HL-60 (cell line): ENCODE results near the gene C10orf88.

Source experiments
- DNase-seq, 2 experiments: peaks; one replicate each; pipeline ENCODE4 v3.0.0-alpha.2; 2010 to 2020; ENCODE audit warnings: low read depth in 1 of 2, low spot score in 1 of 2
- H3K27ac ChIP-seq: fragments of 250-450 bp; sonication (Bioruptor Pico); replicated peaks from 2 replicates; pipeline ENCODE4 v1.5.1; 2020; ENCODE audit warnings: mild to moderate bottlenecking, moderate library complexity
- H3K27me3 ChIP-seq: fragments of 250-450 bp; sonication (Bioruptor Pico); 2 replicates; pipeline ENCODE4 v1.5.1; 2021; ENCODE audit warnings: mild to moderate bottlenecking, moderate library complexity; ENCODE audit not compliant: insufficient read depth, poor library complexity, severe bottlenecking
- H3K4me3 ChIP-seq: replicated peaks from 2 replicates; pipeline ENCODE4 v1.5.1; 2011; ENCODE audit warnings: mild to moderate bottlenecking, control low read depth, low read length; ENCODE audit not compliant: insufficient read depth
- GABPA ChIP-seq: IDR thresholded peaks from 2 replicates; pipeline ENCODE4 v1.6.1; 2012; ENCODE audit warnings: low read depth
- POLR2AphosphoS5 ChIP-seq: IDR thresholded peaks from 2 replicates; pipeline ENCODE4 v1.6.1; 2012; ENCODE audit warnings: low read depth
- SPI1 ChIP-seq: IDR thresholded peaks from 2 replicates; pipeline ENCODE4 v1.6.1; 2012; ENCODE audit warnings: low read depth, mild to moderate bottlenecking, borderline replicate concordance
- TF ChIP-seq, protein P1 (sequence below): IDR thresholded peaks from 2 replicates; pipeline ENCODE4 v1.6.1; 2012; ENCODE audit warnings: low read depth; ENCODE audit not compliant: insufficient replicate concordance
- TF ChIP-seq, protein P2 (sequence below): IDR thresholded peaks from one replicate; pipeline ENCODE4 v1.5.1; 2011; ENCODE audit warnings: low read length, control low read depth, inconsistent platforms; ENCODE audit not compliant: insufficient read depth

The C10orf88 gene

DNA sequence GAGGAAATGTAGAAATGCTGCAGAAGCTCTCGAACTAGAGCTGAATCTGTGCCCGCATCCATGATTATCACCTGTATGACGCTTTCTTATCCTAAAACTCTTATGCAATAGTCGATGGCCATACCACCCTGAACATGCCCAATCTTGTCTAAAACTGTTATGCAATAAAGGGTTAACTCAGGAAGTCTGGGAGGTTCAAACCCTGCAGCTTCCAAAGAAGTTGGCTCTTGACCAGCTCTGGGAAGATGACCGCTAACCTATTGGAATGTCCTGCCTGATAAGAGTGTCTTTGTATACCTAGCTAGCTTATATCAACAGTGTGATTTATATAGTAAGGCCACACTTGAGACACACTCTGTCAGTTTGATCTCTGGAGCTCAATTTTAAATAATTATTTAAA lies 3.4 kb upstream of the C10orf88 start:
- Histone ChIP-seq H3K4me3 (no peak overlapping the region), H3K27ac (no peak overlapping the region), H3K27me3 (no peaks in the 10 kb centered on the region)
- TF ChIP-seq, protein P1, sequence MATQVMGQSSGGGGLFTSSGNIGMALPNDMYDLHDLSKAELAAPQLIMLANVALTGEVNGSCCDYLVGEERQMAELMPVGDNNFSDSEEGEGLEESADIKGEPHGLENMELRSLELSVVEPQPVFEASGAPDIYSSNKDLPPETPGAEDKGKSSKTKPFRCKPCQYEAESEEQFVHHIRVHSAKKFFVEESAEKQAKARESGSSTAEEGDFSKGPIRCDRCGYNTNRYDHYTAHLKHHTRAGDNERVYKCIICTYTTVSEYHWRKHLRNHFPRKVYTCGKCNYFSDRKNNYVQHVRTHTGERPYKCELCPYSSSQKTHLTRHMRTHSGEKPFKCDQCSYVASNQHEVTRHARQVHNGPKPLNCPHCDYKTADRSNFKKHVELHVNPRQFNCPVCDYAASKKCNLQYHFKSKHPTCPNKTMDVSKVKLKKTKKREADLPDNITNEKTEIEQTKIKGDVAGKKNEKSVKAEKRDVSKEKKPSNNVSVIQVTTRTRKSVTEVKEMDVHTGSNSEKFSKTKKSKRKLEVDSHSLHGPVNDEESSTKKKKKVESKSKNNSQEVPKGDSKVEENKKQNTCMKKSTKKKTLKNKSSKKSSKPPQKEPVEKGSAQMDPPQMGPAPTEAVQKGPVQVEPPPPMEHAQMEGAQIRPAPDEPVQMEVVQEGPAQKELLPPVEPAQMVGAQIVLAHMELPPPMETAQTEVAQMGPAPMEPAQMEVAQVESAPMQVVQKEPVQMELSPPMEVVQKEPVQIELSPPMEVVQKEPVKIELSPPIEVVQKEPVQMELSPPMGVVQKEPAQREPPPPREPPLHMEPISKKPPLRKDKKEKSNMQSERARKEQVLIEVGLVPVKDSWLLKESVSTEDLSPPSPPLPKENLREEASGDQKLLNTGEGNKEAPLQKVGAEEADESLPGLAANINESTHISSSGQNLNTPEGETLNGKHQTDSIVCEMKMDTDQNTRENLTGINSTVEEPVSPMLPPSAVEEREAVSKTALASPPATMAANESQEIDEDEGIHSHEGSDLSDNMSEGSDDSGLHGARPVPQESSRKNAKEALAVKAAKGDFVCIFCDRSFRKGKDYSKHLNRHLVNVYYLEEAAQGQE, result no peak
- TF ChIP-seq SPI1, result no peak
- no peak for DNase-seq

DNA sequence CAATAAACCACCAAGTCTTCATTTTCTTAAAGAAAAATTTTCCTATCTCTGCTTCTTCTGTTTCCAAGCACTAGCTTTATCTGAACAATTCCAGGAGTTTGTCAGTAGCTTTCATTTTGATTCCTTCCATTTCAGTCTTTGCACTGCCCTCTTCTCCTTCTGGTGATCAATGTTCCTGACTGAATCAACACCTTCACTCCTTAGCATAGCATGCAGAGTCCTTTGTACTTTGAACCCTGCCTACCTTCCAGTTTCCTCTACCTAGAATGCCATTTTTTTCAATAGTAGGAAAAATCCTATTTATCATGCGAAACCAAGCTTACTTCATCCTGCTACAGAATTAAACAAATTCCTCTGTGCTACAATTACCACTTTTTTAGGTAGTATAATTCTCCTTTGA lies 1.9 kb upstream of the C10orf88 start:
- no peak overlapping the region for H3K4me3 ChIP-seq
- no peak for DNase-seq
- no peak overlapping the region for H3K27ac ChIP-seq
- TF ChIP-seq, protein P2, sequence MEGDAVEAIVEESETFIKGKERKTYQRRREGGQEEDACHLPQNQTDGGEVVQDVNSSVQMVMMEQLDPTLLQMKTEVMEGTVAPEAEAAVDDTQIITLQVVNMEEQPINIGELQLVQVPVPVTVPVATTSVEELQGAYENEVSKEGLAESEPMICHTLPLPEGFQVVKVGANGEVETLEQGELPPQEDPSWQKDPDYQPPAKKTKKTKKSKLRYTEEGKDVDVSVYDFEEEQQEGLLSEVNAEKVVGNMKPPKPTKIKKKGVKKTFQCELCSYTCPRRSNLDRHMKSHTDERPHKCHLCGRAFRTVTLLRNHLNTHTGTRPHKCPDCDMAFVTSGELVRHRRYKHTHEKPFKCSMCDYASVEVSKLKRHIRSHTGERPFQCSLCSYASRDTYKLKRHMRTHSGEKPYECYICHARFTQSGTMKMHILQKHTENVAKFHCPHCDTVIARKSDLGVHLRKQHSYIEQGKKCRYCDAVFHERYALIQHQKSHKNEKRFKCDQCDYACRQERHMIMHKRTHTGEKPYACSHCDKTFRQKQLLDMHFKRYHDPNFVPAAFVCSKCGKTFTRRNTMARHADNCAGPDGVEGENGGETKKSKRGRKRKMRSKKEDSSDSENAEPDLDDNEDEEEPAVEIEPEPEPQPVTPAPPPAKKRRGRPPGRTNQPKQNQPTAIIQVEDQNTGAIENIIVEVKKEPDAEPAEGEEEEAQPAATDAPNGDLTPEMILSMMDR, result no peak
- TF ChIP-seq GABPA (no peak), POLR2AphosphoS5 (no peak), SPI1 (no peak)
- TF ChIP-seq, protein P1, result no peak
- H3K27me3 ChIP-seq, result no peaks in the 10 kb centered on the region

DNA sequence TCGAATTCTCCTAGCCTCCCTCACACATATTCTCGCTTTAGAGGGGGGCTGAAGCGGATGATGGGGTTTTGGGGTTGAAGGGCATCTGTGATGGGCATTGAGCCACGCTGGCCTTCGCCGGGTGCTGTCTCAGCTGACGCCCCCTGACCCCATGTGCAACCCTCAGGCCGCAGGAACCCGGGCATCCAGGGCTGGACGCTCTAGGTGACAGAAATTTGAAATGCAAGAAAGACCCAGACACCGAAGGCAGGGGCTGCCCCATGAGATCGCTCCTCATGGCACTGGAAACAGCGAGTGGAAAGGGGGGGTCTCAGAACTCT lies 664 bp upstream of the C10orf88 start:
- Histone ChIP-seq H3K27me3 (no peaks in the 10 kb centered on the region), H3K27ac (peak overlapping the region; percentile 56), H3K4me3 (no peak overlapping the region)
- TF ChIP-seq, protein P2, result no peak
- TF ChIP-seq POLR2AphosphoS5 (no peak), GABPA (no peak), SPI1 (no peak)
- TF ChIP-seq, protein P1, result no peak
- no peak for DNase-seq

DNA sequence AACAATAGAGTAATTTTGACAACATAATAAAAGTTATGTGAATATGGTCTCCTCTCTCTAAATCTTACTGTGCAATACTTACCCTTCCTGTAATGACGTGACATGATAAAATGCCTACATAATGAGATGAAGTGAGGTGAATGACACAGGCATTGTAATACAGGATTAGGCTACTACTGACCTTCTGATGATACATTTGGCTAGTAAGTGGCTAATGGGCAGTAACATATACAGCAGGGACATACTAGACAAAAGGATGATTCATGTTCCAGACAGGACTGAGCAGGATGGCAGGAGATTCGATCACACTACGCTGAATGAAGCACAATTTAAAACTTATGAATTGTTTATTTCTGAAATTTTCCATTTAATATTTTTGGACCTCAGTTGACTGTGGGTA lies 4.7 kb downstream of the C10orf88 start:
- H3K4me3 ChIP-seq, result no peak overlapping the region
- DNase-seq, result no peak
- no peaks in the 10 kb centered on the region for H3K27me3 ChIP-seq
- no peak overlapping the region for H3K27ac ChIP-seq
- TF ChIP-seq SPI1 (no peak), GABPA (no peak), POLR2AphosphoS5 (no peak)
- TF ChIP-seq, protein P2, result no peak
- TF ChIP-seq, protein P1, result no peak
